ENCODE measurements around the gene DCST2.

Gene DCST2

GRCh38 chr1:155069551-155070157 lies 36.1 kb upstream of the DCST2 start:
- DNase-seq (ENCODE audit: low read depth) = no peak

- DNase-seq (ENCODE audit: low read depth) = no peak
These were observed 35.0 kb upstream of the DCST2 start for GRCh38 chr1:155068599-155068998.

- no peak for DNase-seq (ENCODE audit: low read depth)
These were observed 33.2 kb upstream of the DCST2 start for GRCh38 chr1:155066777-155067176.

- no peak for DNase-seq (ENCODE audit: low read depth)
These were observed 31.4 kb upstream of the DCST2 start for GRCh38 chr1:155064832-155065429.

GRCh38 chr1:155064111-155064831 lies 30.7 kb upstream of the DCST2 start:
- peak; percentile 46 for DNase-seq (ENCODE audit: low read depth)

- DNase-seq (ENCODE audit: low read depth) = peak; percentile 87
These were observed 30.0 kb upstream of the DCST2 start, which contains the start of gene EFNA4 for GRCh38 chr1:155063550-155064110. TSS of gene EFNA4 (plus strand) at chr1:155063740. CDS start at chr1:155063824, 84 bp downstream.

GRCh38 chr1:155062702-155063411 lies 29.3 kb upstream of the DCST2 start:
- DNase-seq (ENCODE audit: low read depth) = peak; percentile 65

- DNase-seq (ENCODE audit: low read depth) = no peak
These were observed 28.6 kb upstream of the DCST2 start for GRCh38 chr1:155062151-155062686.

GRCh38 chr1:155061381-155062150 lies 28.0 kb upstream of the DCST2 start:
- DNase-seq (ENCODE audit: low read depth) = peak; percentile 93

- DNase-seq (ENCODE audit: low read depth) = no peak
These were observed 27.2 kb upstream of the DCST2 start for GRCh38 chr1:155060736-155061135.

- DNase-seq (ENCODE audit: low read depth) = no peak
These were observed 24.2 kb upstream of the DCST2 start for GRCh38 chr1:155057788-155058211.

- no peak for DNase-seq (ENCODE audit: low read depth)
These were observed 23.5 kb upstream of the DCST2 start for GRCh38 chr1:155057104-155057503.

- no peak for DNase-seq (ENCODE audit: low read depth)
These were observed 20.0 kb upstream of the DCST2 start for GRCh38 chr1:155053531-155054105.

GRCh38 chr1:155052439-155053395 lies 19.1 kb upstream of the DCST2 start:
- DNase-seq (ENCODE audit: low read depth) = peak; percentile 47

GRCh38 chr1:155051777-155052398 lies 18.3 kb upstream of the DCST2 start:
- DNase-seq (ENCODE audit: low read depth) = peak; percentile 55

GRCh38 chr1:155051342-155051776 lies 17.8 kb upstream of the DCST2 start:
- no peak for DNase-seq (ENCODE audit: low read depth)

GRCh38 chr1:155050560-155051341 lies 17.2 kb upstream of the DCST2 start, which contains the start of gene ADAM15:
TSS of gene ADAM15 (plus strand) at chr1:155051316. CDS start at chr1:155051387, 71 bp downstream.
- peak; percentile 86 for DNase-seq (ENCODE audit: low read depth)
